Thymus (tissue), 11 donors: Measurements from ENCODE around the gene LGI4. TPM values are rescaled to one million over a fixed set of nuclear protein-coding genes. Genes with fewer than 3 reads are reported as not detected.

Experiments used
- DNase-seq, 9 donors: peaks; one replicate each; pipeline ENCODE4 v3.0.0-alpha.2; 2013; ENCODE audit warnings: low spot score in 9 of 9, low read depth in 6 of 9, missing footprints in 1 of 9
- H3K27ac ChIP-seq, 2 donors: one replicate each; pipeline ENCODE4 v1.5.1; 2013; ENCODE audit warnings: control low read depth in 1 of 2, low read depth in 1 of 2, low read length in 1 of 2, mild to moderate bottlenecking in 1 of 2, moderate library complexity in 1 of 2
- H3K27me3 ChIP-seq, 2 donors: one replicate each; pipeline ENCODE4 v1.5.1; 2013; ENCODE audit warnings: low read length in 1 of 2; ENCODE audit not compliant: control insufficient read depth in 2 of 2, insufficient read depth in 1 of 2
- H3K36me3 ChIP-seq, 2 donors: one replicate each; pipeline ENCODE4 v1.5.1; 2013; ENCODE audit warnings: low read length in 1 of 2, mild to moderate bottlenecking in 1 of 2, moderate library complexity in 1 of 2; ENCODE audit not compliant: control insufficient read depth in 2 of 2, insufficient read depth in 2 of 2
- H3K4me1 ChIP-seq, 2 donors: one replicate each; pipeline ENCODE4 v1.5.1; 2013; ENCODE audit warnings: low read length in 2 of 2; ENCODE audit not compliant: control insufficient read depth in 2 of 2, insufficient read depth in 2 of 2
- H3K4me3 ChIP-seq, 2 donors: one replicate each; pipeline ENCODE4 v1.5.1; 2013; ENCODE audit warnings: low read length in 2 of 2, control low read depth in 1 of 2, mild to moderate bottlenecking in 1 of 2
- H3K9me3 ChIP-seq, 2 donors: one replicate each; pipeline ENCODE4 v1.5.1; 2013; ENCODE audit warnings: low read length in 1 of 2, mild to moderate bottlenecking in 1 of 2; ENCODE audit not compliant: control insufficient read depth in 2 of 2, insufficient read depth in 1 of 2
- WGBS: extraction: QIAGEN DNeasy Blood & Tissue Kit; methylation state at CpG from one replicate; pipeline ENCODE4 v1.1.7; 2013; 5-methylcytosine and 5-hydroxymethylcytosine counted together
- polyA plus RNA-seq: library from polyadenylated mRNA; stranded (reverse); fragments of 200-250 nt; gene quantifications from one replicate; pipeline ENCODE4 v1.2.3, GENCODE V29; 2013
- total RNA-seq: library from RNA; stranded (reverse); fragments of 120-200 nt; gene quantifications from one replicate; pipeline ENCODE4 v1.2.4, GENCODE V29; 2013
- donor health status: healthy.

LGI4 gene
- total and polyA plus RNA-seq, 2 donors, result 0.52 to 9.8 TPM

DNA sequence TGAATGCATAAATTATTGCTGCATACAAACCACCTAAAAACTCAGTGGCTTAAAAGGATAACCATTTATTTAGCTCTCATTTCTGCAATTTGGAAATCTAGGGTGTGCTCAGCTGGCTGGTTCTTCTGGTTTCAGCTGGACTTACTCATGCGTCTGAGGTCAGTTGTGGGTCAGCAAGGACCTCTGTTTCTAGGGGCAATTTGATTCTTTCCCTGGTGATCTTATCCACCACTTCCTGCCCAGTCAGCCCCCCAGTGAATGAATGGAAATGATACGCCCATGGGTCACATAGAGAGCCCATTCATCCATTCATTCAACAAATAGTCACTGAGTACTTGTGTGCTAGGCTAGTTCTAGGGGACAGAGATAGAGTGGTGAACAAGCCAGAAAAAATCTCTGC, 29.6 kb upstream of the LGI4 start:
- WGBS, result 97% methylated on average over 2 of the region's 2 CpGs
- peaks cover 42 to 49% of the 10 kb centered on the region in 2 donors for H3K36me3 ChIP-seq
- no peak overlapping the region for H3K27ac ChIP-seq

GRCh38 chr19:35162471-35163326, 27.8 kb upstream of the LGI4 start:
- Histone ChIP-seq H3K27ac (no peak overlapping the region), H3K4me3 (no peak overlapping the region), H3K9me3 (peaks cover 4 to 12% of the 10 kb centered on the region in 2 donors), H3K27me3 (no peaks in the 10 kb centered on the region), H3K36me3 (peaks cover 46 to 53% of the 10 kb centered on the region in 2 donors), H3K4me1 (peaks cover 0 to 6% of the 10 kb centered on the region in 2 donors)
- 96% methylated on average over 6 of the region's 6 CpGs for WGBS
- DNase-seq, result no peak

More for the DNA sequence above, 29.6 kb upstream of the LGI4 start:
- DNase-seq, result no peak
- Histone ChIP-seq H3K27me3 (no peaks in the 10 kb centered on the region), H3K9me3 (peaks cover 4 to 12% of the 10 kb centered on the region in 2 donors), H3K4me1 (peaks cover 0 to 6% of the 10 kb centered on the region in 2 donors), H3K4me3 (no peak overlapping the region)

DNA sequence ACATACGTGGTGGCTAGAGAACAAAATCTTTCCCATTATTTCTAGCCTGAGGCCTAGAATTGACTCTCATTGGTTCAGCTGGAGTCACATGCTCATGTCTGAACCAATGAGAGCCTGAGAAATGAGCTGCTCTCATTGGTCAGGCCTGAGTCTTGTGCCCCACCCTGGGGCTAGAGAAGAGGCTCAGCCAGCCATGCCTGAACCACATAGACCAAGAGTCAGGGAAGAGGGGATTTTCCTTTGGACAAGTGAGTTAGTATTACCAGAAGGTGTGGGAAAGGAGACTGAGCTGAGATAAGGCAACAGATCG, 26.5 kb upstream of the LGI4 start:
- Histone ChIP-seq H3K9me3 (peaks cover 4 to 9% of the 10 kb centered on the region in 2 donors), H3K27me3 (no peaks in the 10 kb centered on the region), H3K4me3 (no peak overlapping the region), H3K36me3 (peaks cover 50 to 60% of the 10 kb centered on the region in 2 donors), H3K27ac (no peak overlapping the region), H3K4me1 (peaks cover 0 to 1% of the 10 kb centered on the region in 2 donors)
- over 99% methylated on average over 2 of the region's 2 CpGs for WGBS
- DNase-seq, result no peak

- 96% methylated on average over 9 of the region's 9 CpGs for WGBS
- Histone ChIP-seq H3K27ac (no peak overlapping the region), H3K4me1 (peaks cover 2 to 6% of the 10 kb centered on the region in 2 donors), H3K4me3 (no peak overlapping the region), H3K9me3 (peaks cover 3% of the 10 kb centered on the region in 2 donors), H3K36me3 (peaks cover 44 to 55% of the 10 kb centered on the region in 2 donors), H3K27me3 (no peaks in the 10 kb centered on the region)
- DNase-seq, result no peak
Observed at GRCh38 chr19:35160629-35161433, 26.0 kb upstream of the LGI4 start.

GRCh38 chr19:35159606-35160005, 24.7 kb upstream of the LGI4 start:
- Histone ChIP-seq H3K9me3 (peaks cover 0 to 1% of the 10 kb centered on the region in 2 donors), H3K27me3 (peaks cover 0 to 10% of the 10 kb centered on the region in 2 donors), H3K4me3 (no peak overlapping the region), H3K4me1 (peaks cover 10 to 12% of the 10 kb centered on the region in 2 donors), H3K36me3 (peaks cover 37 to 48% of the 10 kb centered on the region in 2 donors), H3K27ac (no peak overlapping the region)
- DNase-seq, result no peak
- WGBS, result 93% methylated on average over 8 of the region's 8 CpGs

- no peak for DNase-seq
- peaks cover 0 to 1% of the 10 kb centered on the region in 2 donors for H3K9me3 ChIP-seq
- H3K36me3 ChIP-seq, result peaks cover 27 to 32% of the 10 kb centered on the region in 2 donors
- peaks cover 18 to 26% of the 10 kb centered on the region in 2 donors for H3K4me1 ChIP-seq
- peaks cover 6 to 30% of the 10 kb centered on the region in 2 donors for H3K27me3 ChIP-seq
- H3K27ac ChIP-seq, result no peak overlapping the region
- 97% methylated on average over 4 of the region's 4 CpGs for WGBS
- H3K4me3 ChIP-seq, result no peak overlapping the region
Observed at GRCh38 chr19:35157431-35157830, 22.6 kb upstream of the LGI4 start.

GRCh38 chr19:35156673-35157014, 21.8 kb upstream of the LGI4 start:
- 95% methylated on average over 7 of the region's 7 CpGs for WGBS
- Histone ChIP-seq H3K36me3 (peaks cover 20 to 26% of the 10 kb centered on the region in 2 donors), H3K4me1 (peaks cover 18 to 26% of the 10 kb centered on the region in 2 donors), H3K27ac (no peak overlapping the region), H3K27me3 (peaks cover 6 to 33% of the 10 kb centered on the region in 2 donors), H3K4me3 (no peak overlapping the region), H3K9me3 (peaks cover 0 to 1% of the 10 kb centered on the region in 2 donors)
- no peak for DNase-seq

GRCh38 chr19:35155981-35156672, 21.3 kb upstream of the LGI4 start:
- peak overlapping the region; percentile 57 to 83 for H3K4me3 ChIP-seq
- 94% methylated on average over 6 of the region's 6 CpGs for WGBS
- H3K9me3 ChIP-seq, result no peaks in the 10 kb centered on the region
- peaks cover 17 to 21% of the 10 kb centered on the region in 2 donors for H3K36me3 ChIP-seq
- H3K27me3 ChIP-seq, result peaks cover 6 to 37% of the 10 kb centered on the region in 2 donors
- no peak overlapping the region for H3K27ac ChIP-seq
- no peak for DNase-seq
- H3K4me1 ChIP-seq, result peaks cover 18 to 26% of the 10 kb centered on the region in 2 donors
